Measurements from ENCODE around the gene ZFYVE19.

DNA sequence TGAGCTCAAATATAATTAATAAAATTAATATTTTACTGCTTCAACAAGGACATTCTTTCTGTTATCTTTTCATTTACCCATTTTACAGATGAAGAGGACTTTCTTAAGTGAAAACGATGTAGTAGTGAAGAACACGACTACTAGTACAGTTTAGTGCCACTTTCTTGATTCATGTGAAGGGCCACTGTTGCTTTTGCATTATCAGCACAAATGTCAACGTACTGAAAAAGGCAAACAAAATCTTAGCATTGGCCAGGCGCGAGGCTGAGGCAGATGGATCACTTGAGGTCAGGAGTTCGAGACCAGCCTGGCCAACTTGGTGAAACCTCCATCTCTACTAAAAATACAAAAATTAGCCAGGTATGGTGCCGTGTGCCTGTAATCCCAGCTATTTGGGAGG is 12.2 kb downstream of the ZFYVE19 start:
- TF ChIP-seq CTCF (conservative IDR thresholded peaks at IDR 0.05 in 1 of 2, IDR thresholded peaks at IDR 0.05 in 1 of 2; ENCODE audit: low read depth in 1 of 2, low read length in 2 of 2) (no peak), EZH2 (IDR thresholded peaks at IDR 0.05; ENCODE audit: low read length, missing control alignments) (no peak)

Measured in fibroblast of lung (primary cell).